ENCODE data around the gene WDR62.

The WDR62 gene

GRCh38 chr19:36054733-36055686 is at the start of gene WDR62:
WDR62 (plus strand) TSS chr19:36054897; CDS start chr19:36054972, 75 bp downstream.
- DNase-seq (ENCODE audit: low spot score), result peak; percentile 96

GRCh38 chr19:36006955-36007354 is 47.7 kb upstream of the WDR62 start:
- no peak for DNase-seq (ENCODE audit: low spot score)

GRCh38 chr19:36008336-36008978 is 46.2 kb upstream of the WDR62 start, which contains the start of gene SYNE4:
SYNE4 (minus strand) TSS chr19:36008813; CDS start chr19:36008681, 132 bp downstream.
- DNase-seq (ENCODE audit: low spot score), result no peak

- peak; percentile 19 for DNase-seq (ENCODE audit: low spot score)
These were observed 45.5 kb upstream of the WDR62 start for GRCh38 chr19:36009220-36009619.

- DNase-seq (ENCODE audit: low spot score), result no peak
These were observed 44.9 kb upstream of the WDR62 start for GRCh38 chr19:36009633-36010379.

- no peak for DNase-seq (ENCODE audit: low spot score)
These were observed 44.3 kb upstream of the WDR62 start for GRCh38 chr19:36010402-36010801.

GRCh38 chr19:36013280-36014011 is 41.3 kb upstream of the WDR62 start:
- no peak for DNase-seq (ENCODE audit: low spot score)

GRCh38 chr19:36014012-36014924 is 40.4 kb upstream of the WDR62 start, which contains the start of gene ALKBH6:
ALKBH6 (minus strand) TSS chr19:36014213; CDS start chr19:36013397, 816 bp downstream.
- DNase-seq (ENCODE audit: low spot score), result peak; percentile 99

- DNase-seq (ENCODE audit: low spot score), result no peak
These were observed 35.5 kb upstream of the WDR62 start for GRCh38 chr19:36019061-36019670.

- DNase-seq (ENCODE audit: low spot score), result no peak
These were observed 31.3 kb upstream of the WDR62 start for GRCh38 chr19:36023432-36023831.

GRCh38 chr19:36025541-36025940 is 29.2 kb upstream of the WDR62 start:
- DNase-seq (ENCODE audit: low spot score), result no peak

- DNase-seq (ENCODE audit: low spot score), result no peak
These were observed 28.4 kb upstream of the WDR62 start for GRCh38 chr19:36026091-36026876.

- no peak for DNase-seq (ENCODE audit: low spot score)
These were observed 27.0 kb upstream of the WDR62 start for GRCh38 chr19:36027696-36028095.

GRCh38 chr19:36028313-36029041 is 26.2 kb upstream of the WDR62 start:
- DNase-seq (ENCODE audit: low spot score), result no peak

GRCh38 chr19:36030264-36031148 is 24.2 kb upstream of the WDR62 start:
- no peak for DNase-seq (ENCODE audit: low spot score)

GRCh38 chr19:36031308-36031707 is 23.4 kb upstream of the WDR62 start:
- DNase-seq (ENCODE audit: low spot score), result no peak
